Vagina (tissue), 2 donors: ENCODE data around the gene TUBD1. TPM values are rescaled to one million over a fixed set of nuclear protein-coding genes. Genes with fewer than 3 reads are reported as not detected.

Source experiments
- DNase-seq, 2 donors: peaks; one replicate each; pipeline ENCODE4 v3.0.0-alpha.2; 2017; ENCODE audit errors: extremely low spot score in 2 of 2
- H3K27ac ChIP-seq: fragments of 200-600 bp; sonication (generic); one replicate; pipeline ENCODE4 v1.5.1; 2019
- H3K27me3 ChIP-seq: fragments of 200-600 bp; sonication (generic); one replicate; pipeline ENCODE4 v1.5.1; 2019
- H3K36me3 ChIP-seq, 2 donors: fragments of 200-600 bp; sonication (generic); one replicate each; pipeline ENCODE4 v1.5.1; 2017 to 2019
- H3K4me1 ChIP-seq: fragments of 200-600 bp; sonication (generic); one replicate; pipeline ENCODE4 v1.5.1; 2019
- H3K4me3 ChIP-seq, 2 donors: fragments of 200-600 bp; sonication (generic); 1 replicate in 1 of 2; 2 replicates in 1 of 2; pipeline ENCODE4 v1.5.1; 2016 to 2019
- H3K9me3 ChIP-seq: fragments of 200-600 bp; sonication (generic); one replicate; pipeline ENCODE4 v1.5.1; 2019
- CTCF ChIP-seq, 3 experiments: fragments of 450-650 bp in 2 of 3; fragments of 200-600 bp in 1 of 3; sonication (generic) in 1 of 3; IDR thresholded peaks; one replicate each; pipeline ENCODE4 v1.5.1; 2017 to 2019; ENCODE audit warnings: antibody characterized with exemption in 3 of 3, mild to moderate bottlenecking in 2 of 3, moderate library complexity in 2 of 3
- POLR2A ChIP-seq, 2 donors: fragments of 450-650 bp; IDR thresholded peaks; one replicate each; pipeline ENCODE4 v1.6.1; 2017; ENCODE audit warnings: antibody characterized with exemption in 2 of 2, mild to moderate bottlenecking in 2 of 2, moderate library complexity in 2 of 2
- POLR2AphosphoS5 ChIP-seq, 2 donors: sonication (generic); formaldehyde crosslinking; IDR thresholded peaks; one replicate each; pipeline ENCODE4 v1.9.0; 2017; ENCODE audit warnings: antibody characterized with exemption in 2 of 2, mild to moderate bottlenecking in 2 of 2, low read depth in 1 of 2; ENCODE audit not compliant: insufficient read depth in 1 of 2
- intact Hi-C: fragments of 100-400 bp; cut with DNase I; formaldehyde crosslinking; loops from one replicate; pipeline ENCODE4 v1.15.1; 2023
- total RNA-seq: library from RNA; depleted of rRNA; stranded (reverse); fragments of >200 nt; gene quantifications from one replicate; pipeline ENCODE4 v1.2.3, GENCODE V29; 2016

TUBD1 gene
- total RNA-seq, 1 donor from 2014 or later, result 16.2 TPM

- intact Hi-C loops, result no loop called here
Observed at GRCh38 chr17:59863616-59864015, 29.1 kb downstream of the TUBD1 start.

GRCh38 chr17:59859444-59860025 is 33.2 kb downstream of the TUBD1 start:
- no peak for DNase-seq
- Histone ChIP-seq H3K36me3 (peaks cover 0 to 18% of the 10 kb centered on the region in 2 donors), H3K4me1 (peaks cover 7% of the 10 kb centered on the region), H3K4me3 (no peak overlapping the region), H3K9me3 (no peaks in the 10 kb centered on the region), H3K27ac (peak overlapping the region; percentile 30), H3K27me3 (no peaks in the 10 kb centered on the region)
- TF ChIP-seq CTCF (IDR thresholded peaks at IDR 0.05) (peak; percentile 37 to 79 (median 43)), POLR2AphosphoS5 (IDR thresholded peaks at IDR 0.05; ENCODE audit: insufficient read depth in 1 of 2, low read depth in 1 of 2) (no peak), POLR2A (IDR thresholded peaks at IDR 0.05) (no peak)
- intact Hi-C loops, result no loop called here

More at GRCh38 chr17:59863616-59864015, 29.1 kb downstream of the TUBD1 start:
- H3K9me3 ChIP-seq, result no peaks in the 10 kb centered on the region
- no peak overlapping the region for H3K4me3 ChIP-seq
- DNase-seq, result no peak
- no peaks in the 10 kb centered on the region for H3K27me3 ChIP-seq
- no peak overlapping the region for H3K27ac ChIP-seq
- H3K4me1 ChIP-seq, result peaks cover 7% of the 10 kb centered on the region
- H3K36me3 ChIP-seq, result peaks cover 0 to 18% of the 10 kb centered on the region in 2 donors
- no peak for TF ChIP-seq POLR2A (IDR thresholded peaks at IDR 0.05)
- no peak for TF ChIP-seq POLR2AphosphoS5 (IDR thresholded peaks at IDR 0.05; ENCODE audit: insufficient read depth in 1 of 2, low read depth in 1 of 2)
- no peak for TF ChIP-seq CTCF (IDR thresholded peaks at IDR 0.05)

- H3K27me3 ChIP-seq, result no peaks in the 10 kb centered on the region
- peak overlapping the region; percentile 30 for H3K27ac ChIP-seq
- no peak overlapping the region for H3K4me3 ChIP-seq
- DNase-seq, result no peak
- intact Hi-C loops, result no loop called here
- H3K4me1 ChIP-seq, result peaks cover 12% of the 10 kb centered on the region
- no peaks in the 10 kb centered on the region for H3K9me3 ChIP-seq
- H3K36me3 ChIP-seq, result peaks cover 0 to 18% of the 10 kb centered on the region in 2 donors
- TF ChIP-seq POLR2AphosphoS5 (IDR thresholded peaks at IDR 0.05; ENCODE audit: insufficient read depth in 1 of 2, low read depth in 1 of 2) (no peak), POLR2A (IDR thresholded peaks at IDR 0.05) (no peak), CTCF (IDR thresholded peaks at IDR 0.05) (no peak)
Observed at GRCh38 chr17:59858932-59859331, 33.8 kb downstream of the TUBD1 start.

- peaks cover 0 to 18% of the 10 kb centered on the region in 2 donors for H3K36me3 ChIP-seq
- intact Hi-C loops, result no loop called here
- peak overlapping the region; percentile 30 for H3K27ac ChIP-seq
- no peak for DNase-seq
- TF ChIP-seq POLR2AphosphoS5 (IDR thresholded peaks at IDR 0.05; ENCODE audit: insufficient read depth in 1 of 2, low read depth in 1 of 2), result no peak
- TF ChIP-seq POLR2A (IDR thresholded peaks at IDR 0.05), result no peak
- no peak for TF ChIP-seq CTCF (IDR thresholded peaks at IDR 0.05)
- peaks cover 19% of the 10 kb centered on the region for H3K4me1 ChIP-seq
- H3K4me3 ChIP-seq, result no peak overlapping the region
- no peaks in the 10 kb centered on the region for H3K27me3 ChIP-seq
- no peaks in the 10 kb centered on the region for H3K9me3 ChIP-seq
Observed at GRCh38 chr17:59858167-59858816, 34.5 kb downstream of the TUBD1 start.
